SK-MEL-5 (cell line): Measurements from ENCODE around the gene REM2. TPM values are rescaled to one million over a fixed set of nuclear protein-coding genes. Genes with fewer than 3 reads are reported as not detected.

Source experiments
- DNase-seq: peaks from one replicate; pipeline ENCODE4 v3.0.0-alpha.2; 2016; ENCODE audit warnings: low read depth, low spot score
- in situ Hi-C: cut with HindIII; loops from 2 replicates; pipeline ENCODE4 v1.10.0; 2016; ENCODE audit warnings: low sequenced_read_pairs, high pct_unique_total_duplicates, low pct_unique_long_range_greater_than_20kb
- total RNA-seq: library from RNA; depleted of rRNA; stranded (reverse); fragments of >200 nt; shearing (Covaris generic); gene quantifications from 2 replicates; pipeline ENCODE4 v1.2.3, GENCODE V29; 2014

Gene REM2
- total RNA-seq, 1 experiment from 2014 or later = not detected

DNA sequence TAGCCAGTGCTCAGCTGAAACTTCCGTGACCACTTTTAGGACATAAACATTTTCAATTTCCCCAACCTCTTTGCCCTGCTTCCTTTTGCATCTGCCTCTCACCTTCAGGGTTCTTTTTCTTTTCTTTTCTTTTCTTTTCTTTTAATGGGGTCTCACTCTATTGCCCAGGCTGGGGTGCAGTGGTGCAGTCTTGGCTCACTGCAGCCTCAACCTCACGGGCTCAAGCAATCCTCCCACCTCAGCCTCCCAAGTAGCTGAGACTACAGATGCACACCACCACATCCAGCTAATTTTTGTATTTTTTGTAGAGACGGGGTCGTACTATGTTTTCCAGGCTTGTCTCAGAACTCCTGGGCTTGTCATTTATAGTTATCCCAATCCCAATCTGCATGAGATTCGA is 16.1 kb upstream of the REM2 start:
- in situ Hi-C loops = no loop called here
- no peak for DNase-seq

DNA sequence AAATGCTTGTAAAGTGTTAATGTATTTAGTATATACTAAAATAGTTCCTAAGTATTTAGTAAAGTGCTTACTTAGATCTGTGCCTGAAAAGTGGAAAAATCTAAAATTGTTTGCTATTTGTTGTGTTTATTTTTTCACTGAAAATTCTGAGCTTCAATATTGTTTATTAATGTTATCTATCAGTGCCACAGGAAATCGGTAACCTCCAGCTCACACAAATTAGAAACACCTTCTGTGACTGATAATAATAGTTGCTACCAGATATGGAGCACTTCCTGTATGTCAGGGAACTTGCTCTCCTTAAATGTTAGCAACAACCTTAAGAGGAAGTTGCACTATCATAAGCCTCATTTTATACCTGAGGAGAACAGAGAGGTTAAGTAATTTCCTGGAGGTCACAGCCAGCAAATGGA is 12.2 kb upstream of the REM2 start:
- in situ Hi-C loops = no loop called here
- DNase-seq = no peak

DNA sequence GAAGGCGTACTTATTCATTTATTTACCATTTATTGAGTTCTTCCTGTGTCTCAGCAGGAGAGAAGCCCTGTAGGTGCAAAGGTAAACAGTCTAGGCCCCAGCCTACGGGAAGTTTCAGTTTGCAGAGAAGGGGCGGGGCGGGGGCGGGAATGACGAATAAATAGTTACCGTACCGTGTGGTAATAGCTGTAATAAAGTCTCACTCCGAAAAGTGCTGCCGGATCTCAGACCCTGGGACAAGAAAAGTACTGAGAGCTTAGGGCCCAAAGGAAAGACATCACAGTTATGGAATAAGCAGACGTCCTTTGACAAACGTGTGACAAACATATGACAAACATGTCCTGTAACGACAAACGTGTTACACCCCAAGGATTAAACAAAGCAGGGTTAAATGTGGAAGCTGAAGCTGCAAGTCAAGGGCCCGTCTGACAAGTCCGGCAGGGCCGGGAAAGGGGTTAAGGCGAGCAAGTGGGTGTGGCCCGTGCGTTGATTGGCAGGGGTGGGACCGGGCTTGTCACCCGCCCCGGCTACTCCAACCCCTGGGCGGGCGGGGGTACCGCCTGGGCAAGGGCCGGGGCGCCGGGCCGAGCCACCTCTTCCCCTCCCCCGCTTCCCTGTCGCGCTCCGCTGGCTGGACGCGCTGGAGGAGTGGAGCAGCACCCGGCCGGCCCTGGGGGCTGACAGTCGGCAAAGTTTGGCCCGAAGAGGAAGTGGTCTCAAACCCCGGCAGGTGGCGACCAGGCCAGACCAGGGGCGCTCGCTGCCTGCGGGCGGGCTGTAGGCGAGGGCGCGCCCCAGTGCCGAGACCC is 11.6 kb upstream of the REM2 start, which contains the start of gene LRP10:
TSS of gene LRP10 (plus strand) at position 517 of the 809 bp plus-strand sequence. CDS start 564 bp downstream, outside the sequence.
- DNase-seq = peak; percentile 89
- in situ Hi-C loops = no loop called here

DNA sequence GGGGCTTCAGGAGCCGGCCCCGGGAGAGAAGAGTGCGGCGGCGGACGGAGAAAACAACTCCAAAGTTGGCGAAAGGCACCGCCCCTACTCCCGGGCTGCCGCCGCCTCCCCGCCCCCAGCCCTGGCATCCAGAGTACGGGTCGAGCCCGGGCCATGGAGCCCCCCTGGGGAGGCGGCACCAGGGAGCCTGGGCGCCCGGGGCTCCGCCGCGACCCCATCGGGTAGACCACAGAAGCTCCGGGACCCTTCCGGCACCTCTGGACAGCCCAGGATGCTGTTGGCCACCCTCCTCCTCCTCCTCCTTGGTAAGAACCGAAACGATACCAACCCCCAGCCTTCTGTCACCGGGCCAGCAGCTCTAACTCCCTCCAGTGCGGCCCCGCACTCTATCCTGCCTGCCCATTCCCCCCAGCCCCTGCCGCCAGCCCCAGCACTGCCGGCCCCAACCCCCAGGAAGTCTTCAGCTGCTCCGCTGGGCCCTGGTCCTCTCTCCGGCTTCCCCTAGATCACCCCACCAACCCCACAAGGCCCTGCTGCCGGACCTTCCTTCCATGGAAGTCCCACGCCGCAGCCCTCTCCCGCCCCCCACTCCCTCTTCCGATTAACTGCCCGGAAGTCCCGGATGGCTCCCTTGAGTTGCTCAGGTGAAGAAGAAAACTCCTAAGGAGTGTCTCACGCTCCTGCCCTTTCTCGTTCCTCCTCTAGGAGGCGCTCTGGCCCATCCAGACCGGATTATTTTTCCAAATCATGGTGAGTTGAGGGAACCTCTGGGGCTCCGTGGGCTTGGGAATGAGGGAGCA is 10.8 kb upstream of the REM2 start:
- in situ Hi-C loops = no loop called here
- DNase-seq = peak; percentile 85

DNA sequence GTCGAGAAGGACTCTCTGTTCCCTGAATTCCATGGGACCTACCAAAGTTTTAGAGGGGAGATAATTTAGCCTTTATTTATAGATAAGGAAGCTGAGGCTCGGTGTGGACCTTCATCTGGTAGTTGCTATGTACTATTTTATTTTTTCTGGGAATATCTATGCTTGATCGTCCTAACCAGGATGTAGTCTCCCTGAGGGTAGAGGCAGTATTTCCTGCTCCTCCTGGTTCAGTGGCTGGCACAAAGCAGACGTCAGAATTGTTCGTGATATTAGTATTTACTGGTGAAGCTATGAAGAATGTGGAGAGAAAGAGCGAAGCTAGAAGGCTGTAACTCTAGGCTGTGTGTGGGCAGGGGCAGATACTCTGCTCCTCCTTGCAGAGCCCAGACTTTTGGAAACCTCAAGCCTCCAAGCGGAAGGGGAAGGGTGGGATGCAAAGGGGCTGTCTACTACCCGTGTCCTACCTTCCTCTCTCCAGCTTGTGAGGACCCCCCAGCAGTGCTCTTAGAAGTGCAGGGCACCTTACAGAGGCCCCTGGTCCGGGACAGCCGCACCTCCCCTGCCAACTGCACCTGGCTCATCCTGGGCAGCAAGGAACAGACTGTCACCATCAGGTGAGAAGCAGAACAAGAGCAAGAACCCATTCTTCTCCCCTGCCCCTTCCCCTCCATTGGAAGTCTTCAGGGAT is 10.0 kb upstream of the REM2 start:
- in situ Hi-C loops = no loop called here
- no peak for DNase-seq

DNA sequence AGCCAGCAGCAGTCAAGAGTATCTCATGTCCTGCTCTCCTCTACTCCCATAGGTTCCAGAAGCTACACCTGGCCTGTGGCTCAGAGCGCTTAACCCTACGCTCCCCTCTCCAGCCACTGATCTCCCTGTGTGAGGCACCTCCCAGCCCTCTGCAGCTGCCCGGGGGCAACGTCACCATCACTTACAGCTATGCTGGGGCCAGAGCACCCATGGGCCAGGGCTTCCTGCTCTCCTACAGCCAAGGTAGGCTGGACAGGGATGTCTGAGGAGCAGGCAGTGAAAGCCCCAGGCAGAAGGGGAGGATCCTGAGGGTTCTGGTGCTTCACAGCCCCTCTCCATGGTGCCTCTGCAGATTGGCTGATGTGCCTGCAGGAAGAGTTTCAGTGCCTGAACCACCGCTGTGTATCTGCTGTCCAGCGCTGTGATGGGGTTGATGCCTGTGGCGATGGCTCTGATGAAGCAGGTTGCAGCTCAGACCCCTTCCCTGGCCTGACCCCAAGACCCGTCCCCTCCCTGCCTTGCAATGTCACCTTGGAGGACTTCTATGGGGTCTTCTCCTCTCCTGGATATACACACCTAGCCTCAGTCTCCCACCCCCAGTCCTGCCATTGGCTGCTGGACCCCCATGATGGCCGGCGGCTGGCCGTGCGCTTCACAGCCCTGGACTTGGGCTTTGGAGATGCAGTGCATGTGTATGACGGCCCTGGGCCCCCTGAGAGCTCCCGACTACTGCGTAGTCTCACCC is 7.8 kb upstream of the REM2 start:
- in situ Hi-C loops = no loop called here
- no peak for DNase-seq

DNA sequence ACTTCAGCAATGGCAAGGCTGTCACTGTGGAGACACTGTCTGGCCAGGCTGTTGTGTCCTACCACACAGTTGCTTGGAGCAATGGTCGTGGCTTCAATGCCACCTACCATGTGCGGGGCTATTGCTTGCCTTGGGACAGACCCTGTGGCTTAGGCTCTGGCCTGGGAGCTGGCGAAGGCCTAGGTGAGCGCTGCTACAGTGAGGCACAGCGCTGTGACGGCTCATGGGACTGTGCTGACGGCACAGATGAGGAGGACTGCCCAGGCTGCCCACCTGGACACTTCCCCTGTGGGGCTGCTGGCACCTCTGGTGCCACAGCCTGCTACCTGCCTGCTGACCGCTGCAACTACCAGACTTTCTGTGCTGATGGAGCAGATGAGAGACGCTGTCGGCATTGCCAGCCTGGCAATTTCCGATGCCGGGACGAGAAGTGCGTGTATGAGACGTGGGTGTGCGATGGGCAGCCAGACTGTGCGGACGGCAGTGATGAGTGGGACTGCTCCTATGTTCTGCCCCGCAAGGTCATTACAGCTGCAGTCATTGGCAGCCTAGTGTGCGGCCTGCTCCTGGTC is 7.2 kb upstream of the REM2 start:
- DNase-seq = no peak
- in situ Hi-C loops = no loop called here

DNA sequence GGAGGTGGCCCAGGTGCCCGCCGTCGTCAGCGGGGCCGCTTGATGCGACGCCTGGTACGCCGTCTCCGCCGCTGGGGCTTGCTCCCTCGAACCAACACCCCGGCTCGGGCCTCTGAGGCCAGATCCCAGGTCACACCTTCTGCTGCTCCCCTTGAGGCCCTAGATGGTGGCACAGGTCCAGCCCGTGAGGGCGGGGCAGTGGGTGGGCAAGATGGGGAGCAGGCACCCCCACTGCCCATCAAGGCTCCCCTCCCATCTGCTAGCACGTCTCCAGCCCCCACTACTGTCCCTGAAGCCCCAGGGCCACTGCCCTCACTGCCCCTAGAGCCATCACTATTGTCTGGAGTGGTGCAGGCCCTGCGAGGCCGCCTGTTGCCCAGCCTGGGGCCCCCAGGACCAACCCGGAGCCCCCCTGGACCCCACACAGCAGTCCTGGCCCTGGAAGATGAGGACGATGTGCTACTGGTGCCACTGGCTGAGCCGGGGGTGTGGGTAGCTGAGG is 6.0 kb upstream of the REM2 start:
- in situ Hi-C loops = no loop called here
- no peak for DNase-seq

DNA sequence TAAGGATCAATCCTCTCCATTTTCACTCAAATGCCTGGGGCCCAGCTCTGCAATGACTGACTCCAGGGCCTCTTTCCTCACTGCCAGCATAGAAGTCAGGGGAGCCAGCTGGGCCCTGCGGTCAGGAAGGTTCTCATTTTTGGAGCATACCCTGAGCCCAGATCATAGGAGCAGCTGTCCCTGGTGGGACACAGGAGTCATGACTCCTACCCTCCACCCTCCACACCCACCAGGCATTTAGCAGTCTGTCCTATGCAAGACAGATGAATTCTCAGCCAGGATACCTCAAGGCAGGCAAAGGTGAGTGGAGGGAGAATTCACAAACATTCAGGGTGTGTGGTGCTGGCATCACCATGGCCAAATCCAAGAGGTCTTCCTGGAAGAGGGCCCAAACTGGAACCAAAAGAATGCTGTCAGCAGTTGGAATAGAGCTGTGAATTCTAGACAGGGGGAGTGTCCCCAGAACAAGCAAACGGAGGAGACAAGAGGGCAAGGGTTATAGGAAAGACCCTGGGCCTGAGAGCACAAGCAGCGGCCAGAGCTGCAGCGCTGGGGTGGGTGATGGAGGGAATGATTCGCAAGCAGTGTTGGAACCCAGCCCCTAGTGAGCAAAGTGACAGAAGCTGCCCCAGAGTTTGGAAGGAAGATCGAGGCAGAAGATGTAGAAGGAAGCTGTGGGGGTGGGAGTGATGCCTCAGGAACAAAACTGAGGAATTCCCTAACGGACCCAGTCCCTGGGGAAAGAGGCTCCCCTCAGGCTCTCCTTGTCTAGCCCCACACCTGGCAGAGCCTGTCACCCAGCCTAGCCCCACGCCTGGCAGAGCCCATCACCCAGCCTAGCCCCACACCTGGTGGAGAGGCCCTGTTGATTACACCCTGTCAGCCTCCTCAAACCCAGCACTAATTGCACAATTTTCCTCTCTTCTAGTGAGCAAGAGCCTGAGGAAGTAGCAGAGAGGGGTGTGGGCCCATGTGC is 4.5 kb upstream of the REM2 start:
- in situ Hi-C loops = no loop called here
- no peak for DNase-seq

DNA sequence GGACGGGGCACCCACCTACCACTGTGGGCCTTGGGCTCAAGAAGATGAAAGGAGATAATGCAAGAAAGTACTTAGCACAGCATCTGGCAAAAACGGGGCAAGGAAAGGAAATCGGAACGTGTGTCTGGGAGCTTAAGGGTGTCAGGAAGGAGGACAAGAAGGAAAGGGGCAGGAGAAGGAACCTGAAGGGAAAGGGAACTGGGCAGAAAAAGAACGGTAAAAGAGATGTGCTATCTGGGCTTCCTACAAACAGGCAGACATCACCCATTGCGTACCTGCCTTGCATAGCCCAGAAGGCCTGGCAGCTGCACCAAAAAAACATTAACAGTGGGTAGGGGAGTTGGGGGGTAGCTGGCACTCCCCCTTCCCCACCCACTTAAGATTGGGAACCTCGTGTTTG is 958 bp upstream of the REM2 start:
- in situ Hi-C loops = no loop called here
- no peak for DNase-seq

DNA sequence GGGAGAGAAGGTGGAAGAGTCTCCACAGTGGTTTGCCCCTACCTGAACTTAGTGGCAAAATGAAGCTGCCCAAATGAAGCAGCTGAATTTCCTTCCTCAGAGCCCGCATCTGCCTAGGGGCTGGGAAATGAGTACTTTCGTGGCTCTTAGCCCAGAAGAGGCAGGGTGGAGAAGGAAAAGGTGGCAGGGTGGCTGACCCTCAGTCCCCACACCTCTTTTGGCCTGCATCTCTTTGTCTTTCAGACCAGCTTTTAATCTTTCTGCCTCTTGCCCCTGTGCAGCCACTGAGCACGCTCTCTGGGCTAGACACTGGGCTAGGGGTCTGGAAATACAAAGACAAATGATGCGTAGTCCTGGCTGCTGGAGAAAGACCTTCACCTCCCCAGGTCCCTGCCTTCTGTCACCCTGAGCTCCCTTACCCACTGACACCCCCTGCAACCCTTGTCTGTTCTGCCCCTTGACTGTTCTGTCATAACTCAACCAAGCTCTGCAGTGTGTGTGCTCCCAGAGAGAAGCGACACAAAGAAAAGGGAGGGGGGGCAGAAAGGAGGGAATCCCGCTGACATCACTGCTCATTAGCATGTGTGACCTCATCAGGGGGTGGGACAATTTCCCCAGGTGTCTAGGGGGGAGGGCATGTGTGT is 371 bp upstream of the REM2 start:
- DNase-seq = peak; percentile 8

DNA sequence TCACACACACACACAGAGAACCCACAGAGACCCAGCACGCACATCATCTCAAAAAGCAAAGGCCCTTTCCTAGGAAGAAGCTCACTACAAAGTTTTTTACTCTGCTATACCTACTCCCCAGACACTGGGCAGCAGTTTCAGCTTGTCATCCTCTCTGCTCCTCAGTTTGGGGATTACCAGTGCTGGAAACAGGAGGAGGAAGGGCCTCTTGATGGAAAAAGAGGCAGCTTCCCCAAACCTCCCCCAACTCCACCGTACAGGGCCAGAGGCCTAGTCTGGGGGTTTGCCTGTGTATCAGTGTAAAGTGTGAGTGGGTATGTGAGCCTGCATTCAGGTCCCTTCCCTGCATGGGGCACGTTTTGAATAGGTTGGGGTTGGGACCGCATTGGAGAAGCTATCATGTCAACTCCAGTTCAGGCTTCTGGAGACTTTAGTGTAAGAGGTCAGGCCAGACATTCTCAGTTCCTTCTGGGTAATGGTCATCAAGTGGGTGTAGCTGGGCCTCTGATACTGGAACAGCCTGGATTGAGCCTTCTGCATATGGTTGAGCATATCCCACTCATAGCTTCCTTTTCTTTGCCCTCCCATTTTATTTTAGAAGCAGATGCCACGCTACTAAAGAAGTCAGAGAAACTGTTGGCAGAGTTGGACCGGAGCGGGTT is 1.2 kb downstream of the REM2 start:
- DNase-seq = no peak
- in situ Hi-C loops = no loop called here

More for the DNA sequence above, 371 bp upstream of the REM2 start:
- in situ Hi-C loops = no loop called here

DNA sequence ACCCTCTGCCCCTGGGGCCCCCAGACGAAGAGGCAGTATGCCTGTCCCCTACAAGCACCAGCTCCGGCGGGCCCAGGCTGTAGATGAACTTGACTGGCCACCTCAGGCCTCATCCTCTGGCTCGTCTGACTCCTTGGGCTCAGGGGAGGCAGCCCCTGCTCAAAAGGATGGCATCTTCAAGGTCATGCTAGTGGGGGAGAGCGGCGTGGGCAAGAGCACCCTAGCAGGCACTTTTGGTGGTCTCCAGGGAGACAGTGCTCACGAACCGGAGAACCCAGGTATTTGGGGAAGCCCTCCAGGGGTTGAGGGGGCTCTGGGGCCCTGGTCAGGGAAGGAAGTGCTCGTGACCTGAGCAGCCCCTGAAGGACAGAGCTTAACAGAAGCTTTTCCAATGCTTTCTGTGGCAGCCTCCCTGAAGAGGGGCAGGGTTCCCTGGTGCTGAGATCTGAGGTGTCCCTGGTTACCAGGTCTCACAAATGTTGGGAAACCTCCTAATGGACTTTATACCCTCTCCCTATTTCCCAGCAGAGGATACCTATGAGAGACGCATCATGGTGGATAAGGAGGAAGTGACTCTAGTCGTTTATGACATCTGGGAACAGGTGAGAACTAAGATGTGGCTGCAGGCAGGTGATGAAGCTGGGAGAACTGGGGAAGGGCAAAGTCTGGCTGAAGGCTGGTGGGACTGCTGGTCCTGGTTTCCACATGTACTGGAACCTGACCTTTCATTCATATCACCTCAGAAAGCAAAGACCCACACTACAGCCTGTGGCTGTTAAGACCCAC is 1.9 kb downstream of the REM2 start:
- in situ Hi-C loops = no loop called here
- no peak for DNase-seq

DNA sequence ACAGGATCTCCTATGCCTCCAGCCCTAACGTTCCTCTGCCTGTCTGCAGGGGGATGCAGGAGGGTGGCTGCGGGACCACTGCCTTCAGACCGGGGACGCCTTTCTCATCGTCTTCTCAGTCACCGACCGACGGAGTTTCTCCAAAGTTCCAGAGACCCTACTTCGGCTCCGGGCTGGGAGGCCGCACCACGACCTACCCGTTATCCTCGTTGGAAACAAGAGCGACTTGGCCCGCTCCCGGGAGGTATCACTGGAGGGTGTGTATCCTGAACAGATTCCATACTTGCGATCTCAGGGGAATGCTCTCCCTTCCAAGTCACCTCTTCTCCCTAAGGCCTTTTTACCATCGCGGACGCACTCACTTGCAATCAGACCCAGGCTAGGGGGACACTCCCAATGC is 3.0 kb downstream of the REM2 start:
- in situ Hi-C loops = no loop called here
- DNase-seq = no peak
